GM12891 (cell line): Measurements from ENCODE around the gene GNAO1.

Experiments used
- DNase-seq: peaks from one replicate; pipeline ENCODE4 v3.0.0; 2011; ENCODE audit warnings: low spot score; ENCODE audit not compliant: insufficient read length
- FAIRE-seq: peaks from 2 replicates; lab custom pipeline; 2011; peaks lifted over from hg19 to GRCh38; lab: Jason Lieb, UNC
- PAX5 ChIP-seq: IDR thresholded peaks from 2 replicates; pipeline ENCODE4 v1.6.1; 2011; ENCODE audit warnings: low read length, moderate library complexity, mild to moderate bottlenecking; ENCODE audit not compliant: insufficient read depth, severe bottlenecking
- POLR2A ChIP-seq: IDR thresholded peaks from 2 replicates; pipeline ENCODE4 v1.6.1; 2011; ENCODE audit warnings: low read depth, low read length, control low read depth
- POLR2AphosphoS5 ChIP-seq: IDR thresholded peaks from 2 replicates; pipeline ENCODE4 v1.6.1; 2011; ENCODE audit warnings: low read depth, low read length, control low read depth
- POU2F2 ChIP-seq: IDR thresholded peaks from 2 replicates; pipeline ENCODE4 v1.6.1; 2011; ENCODE audit warnings: low read depth, mild to moderate bottlenecking, control low read depth, low read length, moderate library complexity
- SPI1 ChIP-seq: IDR thresholded peaks from 2 replicates; pipeline ENCODE4 v1.6.1; 2011; ENCODE audit warnings: low read depth, low read length, control low read depth
- TAF1 ChIP-seq: IDR thresholded peaks from 2 replicates; pipeline ENCODE4 v1.6.1; 2011; ENCODE audit warnings: low read depth, low read length, control low read depth

The GNAO1 gene

GRCh38 chr16:56336071-56336688 is 144.9 kb downstream of the GNAO1 start:
- FAIRE-seq = no peak
- no peak for DNase-seq

GRCh38 chr16:56336711-56337110 is 145.4 kb downstream of the GNAO1 start:
- no peak for TF ChIP-seq POLR2AphosphoS5
- no peak for FAIRE-seq

More at GRCh38 chr16:56336071-56336688, 144.9 kb downstream of the GNAO1 start:
- TF ChIP-seq PAX5 (no peak), POLR2A (no peak), TAF1 (no peak), SPI1 (no peak), POLR2AphosphoS5 (no peak), POU2F2 (no peak)

GRCh38 chr16:56337131-56337857 is 146.0 kb downstream of the GNAO1 start:
- DNase-seq = no peak
- FAIRE-seq = no peak
- TF ChIP-seq SPI1 (no peak), POU2F2 (no peak), PAX5 (no peak)

More at GRCh38 chr16:56336711-56337110, 145.4 kb downstream of the GNAO1 start:
- DNase-seq = no peak

- DNase-seq = no peak
- TF ChIP-seq TAF1 (no peak), POLR2AphosphoS5 (no peak), PAX5 (no peak), POU2F2 (no peak), SPI1 (no peak), POLR2A (no peak)
- FAIRE-seq = no peak
Measured at GRCh38 chr16:56337858-56338325, 146.6 kb downstream of the GNAO1 start.

- FAIRE-seq = no peak
- DNase-seq = no peak
- TF ChIP-seq POU2F2 (no peak), POLR2A (no peak), PAX5 (no peak), TAF1 (no peak), POLR2AphosphoS5 (no peak)
Measured at GRCh38 chr16:56338566-56339318, 147.5 kb downstream of the GNAO1 start.

GRCh38 chr16:56339431-56340195 is 148.3 kb downstream of the GNAO1 start:
- no peak for DNase-seq
- TF ChIP-seq POLR2AphosphoS5 = no peak
- TF ChIP-seq SPI1 = no peak
- TF ChIP-seq PAX5 = no peak
- TF ChIP-seq POLR2A = no peak
- no peak for TF ChIP-seq TAF1
- no peak for TF ChIP-seq POU2F2
- FAIRE-seq = no peak

- TF ChIP-seq PAX5 (no peak), POLR2A (no peak), POU2F2 (no peak), POLR2AphosphoS5 (no peak)
- DNase-seq = no peak
- no peak for FAIRE-seq
Measured at GRCh38 chr16:56340416-56340815, 149.1 kb downstream of the GNAO1 start.

- no peak for DNase-seq
- TF ChIP-seq PAX5 (no peak), POLR2AphosphoS5 (no peak), TAF1 (no peak), POU2F2 (no peak), SPI1 (no peak), POLR2A (no peak)
- FAIRE-seq = no peak
Measured at GRCh38 chr16:56340864-56341365, 149.6 kb downstream of the GNAO1 start.

- FAIRE-seq = no peak
- no peak for DNase-seq
- TF ChIP-seq TAF1 (no peak), PAX5 (no peak), POU2F2 (no peak), POLR2AphosphoS5 (no peak), POLR2A (no peak), SPI1 (no peak)
Measured at GRCh38 chr16:56341656-56342399, 150.5 kb downstream of the GNAO1 start.
